DMS 273 (cell line): ENCODE results near the gene PECR.

Source experiments
- DNase-seq: peaks from one replicate; lab custom pipeline; 2025; ENCODE audit not compliant: unreplicated experiment; lab: John Stamatoyannopoulos, UW

PECR gene

GRCh38 chr2:216081487-216082116 lies at the start of gene PECR, which contains the start of gene TMEM169:
PECR (minus strand) TSS chr2:216081809; CDS start chr2:216081741, 68 bp downstream.
TMEM169 (plus strand) TSS chr2:216081919; CDS start chr2:216095964, 14,045 bp downstream.
- DNase-seq = peak; percentile 87

- DNase-seq = peak; percentile 86
Measured at GRCh38 chr2:216130346-216130971, 48.9 kb upstream of the PECR start.

- DNase-seq = no peak
Measured at GRCh38 chr2:216126943-216127342, 45.3 kb upstream of the PECR start.

- no peak for DNase-seq
Measured at GRCh38 chr2:216121255-216121654, 39.6 kb upstream of the PECR start.

- no peak for DNase-seq
Measured at GRCh38 chr2:216119986-216120385, 38.4 kb upstream of the PECR start.

GRCh38 chr2:216119146-216119545 lies 37.5 kb upstream of the PECR start:
- DNase-seq = no peak

GRCh38 chr2:216118474-216118873 lies 36.9 kb upstream of the PECR start:
- no peak for DNase-seq

GRCh38 chr2:216117561-216118340 lies 36.1 kb upstream of the PECR start:
- DNase-seq = no peak

- DNase-seq = peak; percentile 11
Measured at GRCh38 chr2:216116418-216116817, 34.8 kb upstream of the PECR start.

- DNase-seq = peak; percentile 98
Measured at GRCh38 chr2:216114714-216115531, 33.3 kb upstream of the PECR start.

- DNase-seq = no peak
Measured at GRCh38 chr2:216114382-216114713, 32.7 kb upstream of the PECR start.

- DNase-seq = peak; percentile 56
Measured at GRCh38 chr2:216113572-216113971, 32.0 kb upstream of the PECR start.

- no peak for DNase-seq
Measured at GRCh38 chr2:216112926-216113325, 31.3 kb upstream of the PECR start.

GRCh38 chr2:216111122-216111521 lies 29.5 kb upstream of the PECR start:
- no peak for DNase-seq

GRCh38 chr2:216110620-216111019 lies 29.0 kb upstream of the PECR start:
- no peak for DNase-seq

- DNase-seq = peak; percentile 50
Measured at GRCh38 chr2:216109962-216110614, 28.5 kb upstream of the PECR start.

GRCh38 chr2:216108967-216109921 lies 27.6 kb upstream of the PECR start, which contains the start of gene XRCC5:
XRCC5 (plus strand) TSS chr2:216109348; CDS start chr2:216109437, 89 bp downstream.
- DNase-seq = peak; percentile 99

- DNase-seq = peak; percentile 69
Measured at GRCh38 chr2:216108310-216108966, 26.8 kb upstream of the PECR start.

GRCh38 chr2:216107760-216108159 lies 26.2 kb upstream of the PECR start:
- no peak for DNase-seq
